Activated CD8-positive, alpha-beta memory T cell treated with anti-CD3 and anti-CD28 coated beads, Interleukin-2, amount 10 ng/mL, durations not matched to agents 7 days and 5 days (primary cell): ENCODE results near the gene PRMT1. TPM values are rescaled to one million over a fixed set of nuclear protein-coding genes. Genes with fewer than 3 reads are reported as not detected.

Experiments
- ATAC-seq: fragments of 150-1000 bp; cut with Tn5 transposase; one replicate; pipeline ENCODE4 v1.10.0; 2021; ENCODE audit warnings: moderate library complexity
- CTCF ChIA-PET: fragments of 350-600 bp; sonication (Branson Sonifier 250); formaldehyde crosslinking; loops from one replicate; lab custom pipeline; 2021; ENCODE audit warnings: antibody characterized with exemption; lab: Charles Lee
- DNase-seq: peaks from one replicate; pipeline ENCODE4 v3.0.0-alpha.2; 2020
- H3K27ac Mint-ChIP-seq: one replicate; pipeline ENCODE4 v1.8.0; 2021; ENCODE audit warnings: mild to moderate bottlenecking, mixed read lengths
- H3K27me3 Mint-ChIP-seq: one replicate; pipeline ENCODE4 v1.8.0; 2021; ENCODE audit warnings: mixed read lengths
- H3K36me3 Mint-ChIP-seq: one replicate; pipeline ENCODE4 v1.8.0; 2021; ENCODE audit warnings: mild to moderate bottlenecking, mixed read lengths
- H3K4me1 Mint-ChIP-seq: one replicate; pipeline ENCODE4 v1.8.0; 2021; ENCODE audit warnings: mixed read lengths
- H3K4me3 Mint-ChIP-seq: one replicate; pipeline ENCODE4 v1.8.0; 2021; ENCODE audit warnings: mild to moderate bottlenecking, moderate library complexity, mixed read lengths
- H3K9me3 Mint-ChIP-seq: one replicate; pipeline ENCODE4 v1.8.0; 2022; ENCODE audit warnings: low read depth, mixed read lengths
- total RNA-seq, 2 experiments: library from RNA; stranded (reverse); gene quantifications; one replicate each; pipeline ENCODE4 v1.2.3, GENCODE V29; 2021

The PRMT1 gene
- total RNA-seq, 2 experiments from 2014 or later, result 145 to 257 TPM

- ATAC-seq, result peak; percentile 86
- Mint-ChIP-seq H3K36me3 (peaks cover 14% of the 10 kb centered on the region), H3K27ac (peak within 1 kb of the TSS; percentile 92), H3K9me3 (no peaks in the 10 kb centered on the region), H3K4me1 (peaks cover 34% of the 10 kb centered on the region), H3K4me3 (peak within 1 kb of the TSS; percentile 97), H3K27me3 (no peaks in the 10 kb centered on the region)
- DNase-seq, result peak; percentile 99
- CTCF ChIA-PET, result interaction anchor here (0.9 to 6.6 kb wide), 5 partner anchors 11 to 196 kb away, joined by 3 to 64 read pairs (median 5); partner anchors contain the start of genes PRMT1 and SCAF1
Measured at GRCh38 chr19:49665351-49666119, 11.5 kb upstream of the PRMT1 start, which contains the start of the genes BCL2L12 and IRF3. Gene BCL2L12 (plus strand): TSS chr19:49665933. CDS start chr19:49666693, 760 bp downstream. Gene IRF3 (minus strand): TSS chr19:49665857. CDS start chr19:49664838, 1,019 bp downstream.

- no peaks in the 10 kb centered on the region for H3K27me3 Mint-ChIP-seq
- ATAC-seq, result no peak
- peaks cover 34% of the 10 kb centered on the region for H3K4me1 Mint-ChIP-seq
- peaks cover 14% of the 10 kb centered on the region for H3K36me3 Mint-ChIP-seq
- peak overlapping the region; percentile 92 for H3K27ac Mint-ChIP-seq
- no peak for DNase-seq
- peak overlapping the region; percentile 97 for H3K4me3 Mint-ChIP-seq
- CTCF ChIA-PET, result interaction anchor here (0.9 to 6.6 kb wide), 3 partner anchors 11 to 197 kb away, joined by 3 to 64 read pairs (median 5); partner anchors contain the start of genes PRMT1 and SCAF1
- no peaks in the 10 kb centered on the region for H3K9me3 Mint-ChIP-seq
Measured at GRCh38 chr19:49666120-49666444, 11.0 kb upstream of the PRMT1 start.

- Mint-ChIP-seq H3K27ac (peak overlapping the region; percentile 54), H3K36me3 (peaks cover 12% of the 10 kb centered on the region), H3K4me3 (peak overlapping the region; percentile 97), H3K27me3 (no peaks in the 10 kb centered on the region), H3K9me3 (no peaks in the 10 kb centered on the region), H3K4me1 (peaks cover 40% of the 10 kb centered on the region)
- CTCF ChIA-PET, result interaction anchor here (0.6 to 6.6 kb wide), 3 partner anchors 10 to 165 kb away, joined by 5 to 64 read pairs (median 6); partner anchors contain the start of gene PRMT1
- DNase-seq (no peak), ATAC-seq (no peak)
Measured at GRCh38 chr19:49667473-49667872, 9.6 kb upstream of the PRMT1 start.

GRCh38 chr19:49669516-49669915, 7.6 kb upstream of the PRMT1 start:
- Mint-ChIP-seq H3K36me3 (peaks cover 6% of the 10 kb centered on the region), H3K4me3 (no peak overlapping the region), H3K9me3 (no peaks in the 10 kb centered on the region), H3K4me1 (peaks cover 22% of the 10 kb centered on the region), H3K27ac (no peak overlapping the region), H3K27me3 (no peaks in the 10 kb centered on the region)
- ATAC-seq, result no peak
- CTCF ChIA-PET, result interaction anchor here (1.3 to 2.2 kb wide), 3 partner anchors 9 to 163 kb away, joined by 4 to 10 read pairs (median 5); no protein-coding TSS in a partner anchor
- DNase-seq, result no peak

- CTCF ChIA-PET, result interaction anchor here (0.6 to 3.6 kb wide), 19 partner anchors 9 to 202 kb away, joined by 3 to 21 read pairs (median 4); partner anchors contain the start of genes NOSIP and RRAS
- H3K27ac Mint-ChIP-seq, result peak overlapping the region; percentile 4
- H3K4me1 Mint-ChIP-seq, result peaks cover 17% of the 10 kb centered on the region
- DNase-seq (peak; percentile 81), ATAC-seq (no peak)
- no peaks in the 10 kb centered on the region for H3K27me3 Mint-ChIP-seq
- H3K4me3 Mint-ChIP-seq, result no peak overlapping the region
- no peaks in the 10 kb centered on the region for H3K9me3 Mint-ChIP-seq
- H3K36me3 Mint-ChIP-seq, result peaks cover 6% of the 10 kb centered on the region
Measured at GRCh38 chr19:49672131-49672919, 4.7 kb upstream of the PRMT1 start.

- ATAC-seq, result peak; percentile 18
- Mint-ChIP-seq H3K36me3 (peaks cover 3% of the 10 kb centered on the region), H3K27ac (peak overlapping the region; percentile 99), H3K9me3 (no peaks in the 10 kb centered on the region), H3K4me1 (peaks cover 37% of the 10 kb centered on the region), H3K27me3 (no peaks in the 10 kb centered on the region), H3K4me3 (peak overlapping the region; percentile 74)
- CTCF ChIA-PET, result interaction anchor here (1.0 to 7.0 kb wide), 24 partner anchors 10 to 253 kb away, joined by 3 to 68 read pairs (median 4); partner anchors contain the start of genes AKT1S1, ATF5, BCL2L12 and FLT3LG
- DNase-seq, result no peak
Measured at GRCh38 chr19:49676136-49676783, 811 bp upstream of the PRMT1 start.

- Mint-ChIP-seq H3K27me3 (no peaks in the 10 kb centered on the region), H3K36me3 (peaks cover 3% of the 10 kb centered on the region), H3K27ac (peak overlapping the region; percentile 99), H3K9me3 (no peaks in the 10 kb centered on the region), H3K4me3 (peak overlapping the region; percentile 74), H3K4me1 (peaks cover 39% of the 10 kb centered on the region)
- CTCF ChIA-PET, result interaction anchor here (0.7 to 7.0 kb wide), 26 partner anchors 11 to 252 kb away, joined by 3 to 68 read pairs (median 4); partner anchors contain the start of genes AKT1S1, ATF5, BCL2L12 and FLT3LG
- ATAC-seq (peak; percentile 79), DNase-seq (peak; percentile 100)
Measured at GRCh38 chr19:49676784-49677230, 264 bp upstream of the PRMT1 start.

GRCh38 chr19:49677901-49678674, 1.0 kb downstream of the PRMT1 start:
- H3K4me1 Mint-ChIP-seq, result peaks cover 40% of the 10 kb centered on the region
- peak; percentile 12 for ATAC-seq
- peaks cover 11% of the 10 kb centered on the region for H3K36me3 Mint-ChIP-seq
- no peaks in the 10 kb centered on the region for H3K9me3 Mint-ChIP-seq
- CTCF ChIA-PET, result interaction anchor here (0.6 to 7.0 kb wide), 34 partner anchors 8 to 205 kb away, joined by 3 to 68 read pairs (median 4); partner anchors contain the start of genes BCL2L12, FLT3LG, IRF3 and NOSIP
- H3K27me3 Mint-ChIP-seq, result no peaks in the 10 kb centered on the region
- H3K27ac Mint-ChIP-seq, result peak overlapping the region; percentile 92
- DNase-seq, result peak; percentile 91
- H3K4me3 Mint-ChIP-seq, result peak overlapping the region; percentile 74

- ATAC-seq, result no peak
- peaks cover 40% of the 10 kb centered on the region for H3K4me1 Mint-ChIP-seq
- CTCF ChIA-PET, result interaction anchor here (0.6 to 7.0 kb wide), 21 partner anchors 9 to 316 kb away, joined by 3 to 68 read pairs (median 5); partner anchors contain the start of genes BCL2L12, FLT3LG, IRF3 and NOSIP
- H3K9me3 Mint-ChIP-seq, result no peaks in the 10 kb centered on the region
- peak overlapping the region; percentile 36 for H3K27ac Mint-ChIP-seq
- H3K36me3 Mint-ChIP-seq, result peaks cover 19% of the 10 kb centered on the region
- DNase-seq, result no peak
- H3K4me3 Mint-ChIP-seq, result no peak overlapping the region
- H3K27me3 Mint-ChIP-seq, result no peaks in the 10 kb centered on the region
Measured at GRCh38 chr19:49678985-49679770, 2.1 kb downstream of the PRMT1 start.

GRCh38 chr19:49679771-49680413, 2.8 kb downstream of the PRMT1 start:
- Mint-ChIP-seq H3K9me3 (no peaks in the 10 kb centered on the region), H3K4me1 (peaks cover 40% of the 10 kb centered on the region), H3K27ac (peak overlapping the region; percentile 81), H3K27me3 (no peaks in the 10 kb centered on the region), H3K36me3 (peaks cover 19% of the 10 kb centered on the region), H3K4me3 (peak overlapping the region; percentile 26)
- DNase-seq (no peak), ATAC-seq (no peak)
- CTCF ChIA-PET, result interaction anchor here (0.6 to 7.0 kb wide), 12 partner anchors 8 to 317 kb away, joined by 3 to 68 read pairs (median 6); partner anchors contain the start of genes BCL2L12, FLT3LG, IRF3 and NOSIP
